Measurements from ENCODE around the gene CD300LG.

CD300LG gene

GRCh38 chr17:43842975-43843325 lies 4.0 kb upstream of the CD300LG start:
- DNase-seq (ENCODE audit: low spot score), result no peak
- no peak overlapping the region for H3K4me3 ChIP-seq
- TF ChIP-seq CTCF (IDR thresholded peaks at IDR 0.05), result no peak
- H3K27ac ChIP-seq, result no peak overlapping the region

GRCh38 chr17:43844241-43844640 lies 2.7 kb upstream of the CD300LG start:
- TF ChIP-seq CTCF (IDR thresholded peaks at IDR 0.05), result no peak

GRCh38 chr17:43845766-43846165 lies 1.2 kb upstream of the CD300LG start:
- no peak for TF ChIP-seq CTCF (IDR thresholded peaks at IDR 0.05)
- DNase-seq (ENCODE audit: low spot score), result no peak
- H3K27ac ChIP-seq, result peak overlapping the region in 1 of 2 donors; percentile 3
- H3K4me3 ChIP-seq, result no peak overlapping the region

More at GRCh38 chr17:43844241-43844640, 2.7 kb upstream of the CD300LG start:
- no peak overlapping the region for H3K4me3 ChIP-seq
- H3K27ac ChIP-seq, result no peak overlapping the region
- no peak for DNase-seq (ENCODE audit: low spot score)

- peak overlapping the region in 1 of 2 donors; percentile 3 for H3K27ac ChIP-seq
- peak; percentile 85 for DNase-seq (ENCODE audit: low spot score)
- TF ChIP-seq CTCF (IDR thresholded peaks at IDR 0.05), result peak; percentile 90
- H3K4me3 ChIP-seq, result no peak overlapping the region
These were observed 709 bp upstream of the CD300LG start for GRCh38 chr17:43846221-43846712.

- Histone ChIP-seq H3K27ac (no peak overlapping the region), H3K4me3 (no peak overlapping the region)
- TF ChIP-seq CTCF (IDR thresholded peaks at IDR 0.05), result no peak
- DNase-seq (ENCODE audit: low spot score), result no peak
These were observed 1.6 kb downstream of the CD300LG start for GRCh38 chr17:43848601-43849000.

GRCh38 chr17:43849116-43849515 lies 2.1 kb downstream of the CD300LG start:
- Histone ChIP-seq H3K4me3 (no peak overlapping the region), H3K27ac (no peak overlapping the region)
- DNase-seq (ENCODE audit: low spot score), result no peak
- no peak for TF ChIP-seq CTCF (IDR thresholded peaks at IDR 0.05)

GRCh38 chr17:43852571-43852970 lies 5.6 kb downstream of the CD300LG start:
- H3K4me3 ChIP-seq, result no peak overlapping the region
- no peak for TF ChIP-seq CTCF (IDR thresholded peaks at IDR 0.05)
- no peak for DNase-seq (ENCODE audit: low spot score)
- no peak overlapping the region for H3K27ac ChIP-seq

All from coronary artery (tissue), 2 donors.